PFSK-1 (cell line): Measurements from ENCODE around the gene TM4SF4.

ENCODE experiments used
- FOXP2 ChIP-seq: optimal IDR thresholded peaks from 2 replicates; pipeline ENCODE3; 2011; ENCODE audit warnings: borderline replicate concordance, control low read depth, inconsistent platforms; ENCODE audit not compliant: insufficient read depth; ENCODE audit errors: extremely low read length, extremely low read depth
- POLR2AphosphoS5 ChIP-seq: IDR thresholded peaks from 2 replicates; pipeline ENCODE4 v1.6.1; 2012; ENCODE audit warnings: low read depth, mild to moderate bottlenecking, control low read depth, low read length, moderate library complexity
- SIN3A ChIP-seq: IDR thresholded peaks from 2 replicates; pipeline ENCODE4 v1.6.1; 2012; ENCODE audit warnings: mild to moderate bottlenecking, low read length, moderate library complexity, borderline replicate concordance; ENCODE audit not compliant: insufficient read depth
- TAF1 ChIP-seq: IDR thresholded peaks from 2 replicates; pipeline ENCODE4 v1.6.1; 2012; ENCODE audit warnings: low read length, control low read depth, borderline replicate concordance; ENCODE audit not compliant: insufficient read depth
- TF ChIP-seq, protein P1 (sequence below), 2 experiments: IDR thresholded peaks; 2 replicates each; pipeline versions ENCODE4 v1.6.1 to v1.8.0; 2011 to 2012; ENCODE audit warnings: low read depth in 2 of 2, low read length in 2 of 2, control low read depth in 1 of 2, inconsistent platforms in 1 of 2, mild to moderate bottlenecking in 1 of 2, moderate library complexity in 1 of 2; ENCODE audit not compliant: insufficient read depth in 1 of 2

Gene TM4SF4

DNA sequence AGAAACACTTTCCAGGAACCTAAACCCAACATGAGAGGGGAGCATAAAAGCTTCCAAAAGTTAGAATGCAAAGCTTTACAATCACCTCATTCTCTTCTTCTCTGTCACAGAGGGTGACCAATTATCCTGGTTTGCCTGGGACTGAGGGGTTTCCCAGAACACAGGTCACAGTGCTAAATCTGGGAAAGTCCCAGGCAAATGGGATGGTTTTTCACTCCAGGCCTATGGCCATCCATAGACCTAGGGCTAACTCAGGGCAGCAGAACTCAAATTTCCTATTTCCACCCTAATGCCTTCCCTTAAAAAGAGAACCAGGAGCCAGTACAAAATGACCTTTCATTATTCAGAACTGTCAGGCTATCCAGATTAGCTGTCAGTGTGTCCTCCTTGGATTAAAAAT, 77.0 kb downstream of the TM4SF4 start:
- TF ChIP-seq, protein P1, sequence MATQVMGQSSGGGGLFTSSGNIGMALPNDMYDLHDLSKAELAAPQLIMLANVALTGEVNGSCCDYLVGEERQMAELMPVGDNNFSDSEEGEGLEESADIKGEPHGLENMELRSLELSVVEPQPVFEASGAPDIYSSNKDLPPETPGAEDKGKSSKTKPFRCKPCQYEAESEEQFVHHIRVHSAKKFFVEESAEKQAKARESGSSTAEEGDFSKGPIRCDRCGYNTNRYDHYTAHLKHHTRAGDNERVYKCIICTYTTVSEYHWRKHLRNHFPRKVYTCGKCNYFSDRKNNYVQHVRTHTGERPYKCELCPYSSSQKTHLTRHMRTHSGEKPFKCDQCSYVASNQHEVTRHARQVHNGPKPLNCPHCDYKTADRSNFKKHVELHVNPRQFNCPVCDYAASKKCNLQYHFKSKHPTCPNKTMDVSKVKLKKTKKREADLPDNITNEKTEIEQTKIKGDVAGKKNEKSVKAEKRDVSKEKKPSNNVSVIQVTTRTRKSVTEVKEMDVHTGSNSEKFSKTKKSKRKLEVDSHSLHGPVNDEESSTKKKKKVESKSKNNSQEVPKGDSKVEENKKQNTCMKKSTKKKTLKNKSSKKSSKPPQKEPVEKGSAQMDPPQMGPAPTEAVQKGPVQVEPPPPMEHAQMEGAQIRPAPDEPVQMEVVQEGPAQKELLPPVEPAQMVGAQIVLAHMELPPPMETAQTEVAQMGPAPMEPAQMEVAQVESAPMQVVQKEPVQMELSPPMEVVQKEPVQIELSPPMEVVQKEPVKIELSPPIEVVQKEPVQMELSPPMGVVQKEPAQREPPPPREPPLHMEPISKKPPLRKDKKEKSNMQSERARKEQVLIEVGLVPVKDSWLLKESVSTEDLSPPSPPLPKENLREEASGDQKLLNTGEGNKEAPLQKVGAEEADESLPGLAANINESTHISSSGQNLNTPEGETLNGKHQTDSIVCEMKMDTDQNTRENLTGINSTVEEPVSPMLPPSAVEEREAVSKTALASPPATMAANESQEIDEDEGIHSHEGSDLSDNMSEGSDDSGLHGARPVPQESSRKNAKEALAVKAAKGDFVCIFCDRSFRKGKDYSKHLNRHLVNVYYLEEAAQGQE (IDR thresholded peaks at IDR 0.05; ENCODE audit: insufficient read depth in 1 of 2, low read depth in 2 of 2, low read length in 2 of 2), result no peak
- TF ChIP-seq FOXP2 (no peak), POLR2AphosphoS5 (no peak), TAF1 (no peak), SIN3A (no peak)

DNA sequence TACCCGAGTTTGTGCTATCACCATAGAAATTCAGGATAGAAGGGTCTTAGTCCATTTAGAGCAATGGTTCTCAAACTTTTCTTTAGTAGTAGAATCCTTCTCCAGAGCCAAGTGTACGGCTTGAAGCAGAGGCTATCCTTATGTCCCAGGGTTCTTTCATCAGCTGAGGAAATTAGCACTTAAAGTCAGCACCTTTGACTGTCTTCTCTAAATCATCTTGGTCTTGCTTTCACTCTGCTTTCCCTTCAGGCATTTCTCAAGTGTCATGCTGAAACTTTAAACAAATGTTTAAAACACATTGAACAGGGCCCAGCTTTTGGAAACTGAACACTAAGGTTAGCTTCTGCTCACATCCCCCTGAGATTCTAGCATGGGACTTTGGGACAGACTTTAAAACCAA, 78.2 kb downstream of the TM4SF4 start:
- TF ChIP-seq TAF1, result no peak
- TF ChIP-seq, protein P1 (IDR thresholded peaks at IDR 0.05; ENCODE audit: insufficient read depth in 1 of 2, low read depth in 2 of 2, low read length in 2 of 2), result no peak
- TF ChIP-seq SIN3A, result no peak
- TF ChIP-seq POLR2AphosphoS5, result no peak
- TF ChIP-seq FOXP2, result no peak
